Thoracic aorta (tissue), 2 donors: ENCODE measurements around the gene CLSTN2. TPM values are rescaled to one million over a fixed set of nuclear protein-coding genes. Genes with fewer than 3 reads are reported as not detected.

ENCODE experiments used
- ATAC-seq: fragments of 150-250 bp; one replicate; pipeline ENCODE4 v1.8.0; 2017; ENCODE audit warnings: low read depth; ENCODE audit not compliant: insufficient number of reproducible peaks, low FRiP score
- DNase-seq: peaks from one replicate; pipeline ENCODE4 v3.0.0-alpha.2; 2020; ENCODE audit warnings: low spot score
- H3K27ac ChIP-seq, 2 donors: fragments of 200-600 bp; sonication (generic); 1 replicate in 1 of 2; 2 replicates in 1 of 2; pipeline ENCODE4 v1.5.1; 2016; ENCODE audit warnings: mild to moderate bottlenecking in 2 of 2, moderate library complexity in 2 of 2
- H3K27me3 ChIP-seq: fragments of 200-600 bp; sonication (generic); replicated peaks from 2 replicates; pipeline ENCODE4 v1.6.0; 2016; ENCODE audit warnings: mild to moderate bottlenecking; ENCODE audit not compliant: insufficient read depth
- H3K36me3 ChIP-seq: fragments of 200-600 bp; sonication (generic); one replicate; pipeline ENCODE4 v1.5.1; 2016
- H3K4me1 ChIP-seq, 2 donors: fragments of 200-600 bp; sonication (generic); 1 replicate in 1 of 2; 2 replicates in 1 of 2; pipeline versions ENCODE4 v1.5.1 to v1.6.0; 2016; ENCODE audit warnings: low read depth in 2 of 2, mild to moderate bottlenecking in 1 of 2; ENCODE audit not compliant: control insufficient read depth in 1 of 2
- H3K4me3 ChIP-seq: fragments of 200-600 bp; sonication (generic); 2 replicates; pipeline ENCODE4 v1.5.1; 2016; ENCODE audit warnings: mild to moderate bottlenecking
- H3K9me3 ChIP-seq: fragments of 200-600 bp; sonication (generic); 2 replicates; pipeline ENCODE4 v1.5.1; 2016
- total RNA-seq, 2 donors: library from RNA; depleted of rRNA; stranded (reverse); fragments of >200 nt; gene quantifications; one replicate each; pipeline versions ENCODE4 v1.1.0 to v1.2.3, GENCODE V29; 2016
- TF ChIP-seq, protein P1 (sequence below): fragments of 200-600 bp; sonication (generic); IDR thresholded peaks from one replicate; pipeline ENCODE4 v1.5.1; 2019; ENCODE audit warnings: antibody characterized with exemption

CLSTN2 gene
- total RNA-seq, 2 donors from 2014 or later, result 7.6 to 15.7 TPM

DNA sequence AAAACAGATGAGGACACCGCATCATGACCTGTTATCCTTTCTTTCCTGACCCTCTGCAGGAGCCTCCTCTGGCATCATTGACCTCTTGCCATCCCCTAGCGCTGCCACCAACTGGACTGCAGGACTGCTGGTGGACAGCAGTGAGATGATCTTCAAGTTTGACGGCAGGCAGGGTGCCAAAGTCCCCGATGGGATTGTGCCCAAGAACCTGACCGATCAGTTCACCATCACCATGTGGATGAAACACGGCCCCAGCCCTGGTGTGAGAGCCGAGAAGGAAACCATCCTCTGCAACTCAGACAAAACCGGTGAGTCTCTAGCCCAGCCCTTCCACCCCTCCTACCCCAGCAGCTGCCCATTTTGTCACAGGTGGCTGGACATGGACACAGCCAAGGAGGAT is 524.5 kb downstream of the CLSTN2 start:
- no peak for ATAC-seq
- TF ChIP-seq, protein P1, sequence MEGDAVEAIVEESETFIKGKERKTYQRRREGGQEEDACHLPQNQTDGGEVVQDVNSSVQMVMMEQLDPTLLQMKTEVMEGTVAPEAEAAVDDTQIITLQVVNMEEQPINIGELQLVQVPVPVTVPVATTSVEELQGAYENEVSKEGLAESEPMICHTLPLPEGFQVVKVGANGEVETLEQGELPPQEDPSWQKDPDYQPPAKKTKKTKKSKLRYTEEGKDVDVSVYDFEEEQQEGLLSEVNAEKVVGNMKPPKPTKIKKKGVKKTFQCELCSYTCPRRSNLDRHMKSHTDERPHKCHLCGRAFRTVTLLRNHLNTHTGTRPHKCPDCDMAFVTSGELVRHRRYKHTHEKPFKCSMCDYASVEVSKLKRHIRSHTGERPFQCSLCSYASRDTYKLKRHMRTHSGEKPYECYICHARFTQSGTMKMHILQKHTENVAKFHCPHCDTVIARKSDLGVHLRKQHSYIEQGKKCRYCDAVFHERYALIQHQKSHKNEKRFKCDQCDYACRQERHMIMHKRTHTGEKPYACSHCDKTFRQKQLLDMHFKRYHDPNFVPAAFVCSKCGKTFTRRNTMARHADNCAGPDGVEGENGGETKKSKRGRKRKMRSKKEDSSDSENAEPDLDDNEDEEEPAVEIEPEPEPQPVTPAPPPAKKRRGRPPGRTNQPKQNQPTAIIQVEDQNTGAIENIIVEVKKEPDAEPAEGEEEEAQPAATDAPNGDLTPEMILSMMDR, result no peak
- Histone ChIP-seq H3K36me3 (no peaks in the 10 kb centered on the region), H3K4me3 (no peak overlapping the region), H3K27me3 (no peaks in the 10 kb centered on the region), H3K4me1 (no peaks in the 10 kb centered on the region), H3K9me3 (no peaks in the 10 kb centered on the region), H3K27ac (no peak overlapping the region)
- DNase-seq, result no peak

DNA sequence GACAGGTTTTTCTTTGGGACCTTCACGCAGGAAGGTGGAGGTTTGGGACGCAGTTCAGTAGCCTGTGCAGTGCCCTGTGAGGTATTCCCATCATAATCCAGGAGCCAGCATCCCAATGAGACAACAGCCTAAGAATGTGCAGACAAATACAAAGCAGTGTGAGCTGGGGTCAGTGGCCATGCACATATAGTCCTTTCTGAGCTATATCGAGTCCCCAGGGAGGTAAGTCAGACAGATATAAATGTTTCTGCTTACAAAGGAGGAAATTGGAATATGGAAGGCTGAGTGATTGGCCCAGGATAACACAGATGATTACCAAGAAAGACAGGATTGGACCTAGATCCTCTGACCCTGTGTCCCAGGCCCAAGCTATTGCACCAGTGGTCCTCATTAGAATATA is 526.3 kb downstream of the CLSTN2 start:
- no peak overlapping the region for H3K27ac ChIP-seq
- no peaks in the 10 kb centered on the region for H3K9me3 ChIP-seq
- DNase-seq (no peak), ATAC-seq (no peak)
- no peak overlapping the region for H3K4me3 ChIP-seq
- TF ChIP-seq, protein P1, result no peak
- no peaks in the 10 kb centered on the region for H3K36me3 ChIP-seq
- H3K4me1 ChIP-seq, result no peaks in the 10 kb centered on the region
- H3K27me3 ChIP-seq, result no peaks in the 10 kb centered on the region

GRCh38 chr3:140463355-140463754 is 528.4 kb downstream of the CLSTN2 start:
- no peaks in the 10 kb centered on the region for H3K27me3 ChIP-seq
- H3K36me3 ChIP-seq, result no peaks in the 10 kb centered on the region
- DNase-seq (no peak), ATAC-seq (no peak)
- no peaks in the 10 kb centered on the region for H3K4me1 ChIP-seq
- no peak overlapping the region for H3K27ac ChIP-seq
- H3K4me3 ChIP-seq, result no peak overlapping the region
- no peaks in the 10 kb centered on the region for H3K9me3 ChIP-seq
- TF ChIP-seq, protein P1, result no peak

DNA sequence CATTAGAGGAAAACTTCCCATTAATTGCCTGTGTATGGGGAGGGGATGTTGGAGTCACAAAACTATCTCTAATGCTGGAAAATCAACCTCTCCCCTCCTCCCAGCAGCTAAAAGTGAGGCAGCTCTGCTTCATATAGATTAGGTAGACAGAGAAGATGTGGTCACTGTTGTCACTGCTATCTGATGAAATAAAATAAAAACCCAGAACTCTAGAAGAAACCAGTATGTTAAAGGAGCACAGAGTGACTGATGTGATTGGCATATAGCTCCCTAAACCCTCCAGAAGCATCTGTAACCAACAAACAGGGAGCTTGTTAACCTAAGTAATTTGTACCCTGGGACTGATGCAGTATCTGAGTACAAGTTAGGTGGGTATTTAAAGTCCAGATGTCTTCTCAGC is 531.0 kb downstream of the CLSTN2 start:
- H3K9me3 ChIP-seq, result no peaks in the 10 kb centered on the region
- H3K27ac ChIP-seq, result no peak overlapping the region
- DNase-seq (no peak), ATAC-seq (no peak)
- H3K4me3 ChIP-seq, result no peak overlapping the region
- H3K27me3 ChIP-seq, result no peaks in the 10 kb centered on the region
- H3K36me3 ChIP-seq, result no peaks in the 10 kb centered on the region
- H3K4me1 ChIP-seq, result no peaks in the 10 kb centered on the region
- TF ChIP-seq, protein P1, result no peak

DNA sequence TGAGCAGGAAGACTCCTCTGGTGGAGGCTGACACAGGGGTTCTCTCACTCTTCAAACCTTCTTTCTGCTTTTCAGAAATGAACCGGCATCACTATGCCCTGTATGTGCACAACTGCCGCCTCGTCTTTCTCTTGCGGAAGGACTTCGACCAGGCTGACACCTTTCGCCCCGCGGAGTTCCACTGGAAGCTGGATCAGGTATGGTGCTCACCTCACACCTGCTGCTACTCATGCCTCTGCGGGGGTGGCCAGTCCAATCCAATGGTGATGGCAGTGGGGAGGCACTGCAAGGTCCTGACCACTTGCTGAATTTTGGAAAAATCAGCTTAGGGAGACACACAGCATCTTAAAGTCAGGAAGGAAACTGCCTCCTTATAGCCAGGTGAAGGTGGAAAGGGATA is 531.5 kb downstream of the CLSTN2 start:
- ATAC-seq, result no peak
- no peaks in the 10 kb centered on the region for H3K9me3 ChIP-seq
- no peak overlapping the region for H3K27ac ChIP-seq
- H3K4me1 ChIP-seq, result no peaks in the 10 kb centered on the region
- no peaks in the 10 kb centered on the region for H3K36me3 ChIP-seq
- no peak for DNase-seq
- H3K4me3 ChIP-seq, result no peak overlapping the region
- TF ChIP-seq, protein P1, result no peak
- no peaks in the 10 kb centered on the region for H3K27me3 ChIP-seq
